ENCODE results near the gene TEX261. TPM values are rescaled to one million over a fixed set of nuclear protein-coding genes. Genes with fewer than 3 reads are reported as not detected.

TEX261 gene
- total RNA-seq, 6 donors from 2014 or later: 10.9 to 68.3 (median 33.8) TPM

- H3K9me3 ChIP-seq: no peaks in the 10 kb centered on the region
- WGBS, 2 donors: 1 to 2% methylated on average over 11 of the region's 11 CpGs
- H3K36me3 ChIP-seq: peaks cover 0 to 18% (median 12%) of the 10 kb centered on the region in 4 donors
- DNase-seq (peak; percentile 59 to 66), ATAC-seq (ENCODE audit: low FRiP score in 2 of 2) (peak; percentile 42 to 51)
- peak overlapping the region; percentile 62 to 100 (median 97) for H3K4me3 ChIP-seq
- peaks cover 14 to 34% (median 17%) of the 10 kb centered on the region in 4 donors for H3K4me1 ChIP-seq
- H3K27me3 ChIP-seq: no peaks in the 10 kb centered on the region
- peak overlapping the region in 3 of 4 donors; percentile 68 to 92 (median 92) for H3K27ac ChIP-seq
- TF ChIP-seq CTCF (IDR thresholded peaks at IDR 0.05) (peak in 1 of 6 experiments; percentile 20), EP300 (IDR thresholded peaks at IDR 0.05) (no peak)
Observed at GRCh38 chr2:70995426-70995729, 705 bp upstream of the TEX261 start.

GRCh38 chr2:70994009-70994698 is 519 bp downstream of the TEX261 start:
- H3K4me1 ChIP-seq: peaks cover 14 to 34% (median 17%) of the 10 kb centered on the region in 4 donors
- DNase-seq (peak in 1 of 2 donors; percentile 34), ATAC-seq (ENCODE audit: low FRiP score in 2 of 2) (peak in 1 of 2 donors; percentile 57)
- TF ChIP-seq CTCF (IDR thresholded peaks at IDR 0.05) (no peak), POLR2A (IDR thresholded peaks at IDR 0.05) (no peak), EP300 (IDR thresholded peaks at IDR 0.05) (no peak), POLR2AphosphoS5 (IDR thresholded peaks at IDR 0.05) (no peak)
- H3K36me3 ChIP-seq: peaks cover 0 to 30% (median 21%) of the 10 kb centered on the region in 4 donors
- no peaks in the 10 kb centered on the region for H3K27me3 ChIP-seq
- 1% methylated on average over 26 to 27 of the region's 49 CpGs for WGBS, 2 donors
- peak overlapping the region; percentile 82 to 92 (median 90) for H3K27ac ChIP-seq
- peak overlapping the region; percentile 73 to 100 (median 97) for H3K4me3 ChIP-seq
- H3K9me3 ChIP-seq: no peaks in the 10 kb centered on the region

- Histone ChIP-seq H3K9me3 (no peaks in the 10 kb centered on the region), H3K36me3 (peaks cover 3 to 39% (median 31%) of the 10 kb centered on the region in 4 donors), H3K4me3 (peak overlapping the region in 3 of 4 donors; percentile 95 to 100 (median 99)), H3K27ac (peak overlapping the region in 3 of 4 donors; percentile 82 to 92 (median 88)), H3K4me1 (peaks cover 14 to 34% (median 18%) of the 10 kb centered on the region in 4 donors), H3K27me3 (no peaks in the 10 kb centered on the region)
- DNase-seq: peak in 1 of 2 donors; percentile 15
- TF ChIP-seq CTCF (IDR thresholded peaks at IDR 0.05) (no peak), POLR2AphosphoS5 (IDR thresholded peaks at IDR 0.05) (no peak), EP300 (IDR thresholded peaks at IDR 0.05) (no peak), POLR2A (IDR thresholded peaks at IDR 0.05) (no peak)
- no peak for ATAC-seq (ENCODE audit: low FRiP score in 2 of 2)
- WGBS, 2 donors: 84 to 88% methylated on average over 11 to 12 of the region's 12 CpGs
Observed at GRCh38 chr2:70992945-70993853, 1.5 kb downstream of the TEX261 start.

GRCh38 chr2:70991742-70992141 is 2.9 kb downstream of the TEX261 start:
- no peaks in the 10 kb centered on the region for H3K27me3 ChIP-seq
- H3K36me3 ChIP-seq: peaks cover 3 to 54% (median 45%) of the 10 kb centered on the region in 4 donors
- H3K4me1 ChIP-seq: peaks cover 14 to 34% (median 19%) of the 10 kb centered on the region in 4 donors
- TF ChIP-seq POLR2AphosphoS5 (IDR thresholded peaks at IDR 0.05) (no peak), POLR2A (IDR thresholded peaks at IDR 0.05) (no peak), CTCF (IDR thresholded peaks at IDR 0.05) (no peak), EP300 (IDR thresholded peaks at IDR 0.05) (no peak)
- H3K4me3 ChIP-seq: no peak overlapping the region
- H3K9me3 ChIP-seq: no peaks in the 10 kb centered on the region
- DNase-seq: no peak
- H3K27ac ChIP-seq: no peak overlapping the region
- 83 to 85% methylated on average over 9 of the region's 9 CpGs for WGBS, 2 donors
- no peak for ATAC-seq (ENCODE audit: low FRiP score in 2 of 2)
